GM08714 (cell line): ENCODE results near the gene TXNRD2.

Experiments used
- H3K4me3 ChIP-seq: fragments of 200-500 bp; sonication (Bioruptor generic); 2 replicates; pipeline ENCODE4 v1.5.1; 2014; ENCODE audit warnings: mild to moderate bottlenecking, low read length, inconsistent platforms
- ZNF274 ChIP-seq: IDR thresholded peaks from 2 replicates; pipeline ENCODE4 v1.6.1; 2012; ENCODE audit warnings: mild to moderate bottlenecking, low read depth, low read length

TXNRD2 gene

GRCh38 chr22:19868333-19868732 is 73.3 kb downstream of the TXNRD2 start:
- TF ChIP-seq ZNF274 = no peak
- no peak overlapping the region for H3K4me3 ChIP-seq

- TF ChIP-seq ZNF274 = no peak
- no peak overlapping the region for H3K4me3 ChIP-seq
Observed at GRCh38 chr22:19867617-19868016, 74.0 kb downstream of the TXNRD2 start.

GRCh38 chr22:19866665-19867009 is 75.0 kb downstream of the TXNRD2 start:
- no peak overlapping the region for H3K4me3 ChIP-seq
- TF ChIP-seq ZNF274 = no peak

GRCh38 chr22:19865141-19865829 is 76.3 kb downstream of the TXNRD2 start:
- no peak for TF ChIP-seq ZNF274

GRCh38 chr22:19864538-19865106 is 77.0 kb downstream of the TXNRD2 start:
- H3K4me3 ChIP-seq = no peak overlapping the region
- TF ChIP-seq ZNF274 = no peak

More at GRCh38 chr22:19865141-19865829, 76.3 kb downstream of the TXNRD2 start:
- H3K4me3 ChIP-seq = no peak overlapping the region

- no peak for TF ChIP-seq ZNF274
- no peak overlapping the region for H3K4me3 ChIP-seq
Observed at GRCh38 chr22:19863571-19863970, 78.0 kb downstream of the TXNRD2 start.

GRCh38 chr22:19862619-19863246 is 78.9 kb downstream of the TXNRD2 start:
- no peak for TF ChIP-seq ZNF274
- no peak overlapping the region for H3K4me3 ChIP-seq

GRCh38 chr22:19859861-19860510 is 81.6 kb downstream of the TXNRD2 start:
- TF ChIP-seq ZNF274 = no peak
- H3K4me3 ChIP-seq = no peak overlapping the region

- TF ChIP-seq ZNF274 = no peak
- H3K4me3 ChIP-seq = no peak overlapping the region
Observed at GRCh38 chr22:19857382-19857781, 84.2 kb downstream of the TXNRD2 start.

- H3K4me3 ChIP-seq = peak overlapping the region; percentile 70
- no peak for TF ChIP-seq ZNF274
Observed at GRCh38 chr22:19855504-19856409, 85.9 kb downstream of the TXNRD2 start.

GRCh38 chr22:19854778-19855503 is 86.7 kb downstream of the TXNRD2 start, which contains the start of the genes GNB1L and RTL10:
Gene GNB1L, minus strand, starts transcription at chr22:19854874. Its CDS starts 33,519 bp downstream, at chr22:19821355.
Gene RTL10, minus strand, starts transcription at chr22:19854874. Its CDS starts 2,613 bp downstream, at chr22:19852261.
- H3K4me3 ChIP-seq = peak within 1 kb of the TSS; percentile 88
- no peak for TF ChIP-seq ZNF274

- TF ChIP-seq ZNF274 = no peak
- H3K4me3 ChIP-seq = peak overlapping the region; percentile 88
Observed at GRCh38 chr22:19853879-19854777, 87.5 kb downstream of the TXNRD2 start.
